KBM-7 (cell line): ENCODE data around the gene PLS3.
A peak's percentile ranks its signal among the peaks of the same experiment; 100 is the strongest.

ENCODE experiments used
- DNase-seq: peaks from one replicate; pipeline ENCODE4 v3.0.0-alpha.2; 2015
- in situ Hi-C: fragments of 300-500 bp; cut with MboI; formaldehyde crosslinking; loops from 2 replicates; pipeline ENCODE4 v1.14.3; 2020; ENCODE audit warnings: low sequenced_read_pairs, low pct_unique_long_range_greater_than_20kb, mixed read lengths

The PLS3 gene

GRCh38 chrX:115650916-115651315, 89.9 kb downstream of the PLS3 start:
- DNase-seq, result peak; percentile 56
- in situ Hi-C loops, result no loop called here

DNA sequence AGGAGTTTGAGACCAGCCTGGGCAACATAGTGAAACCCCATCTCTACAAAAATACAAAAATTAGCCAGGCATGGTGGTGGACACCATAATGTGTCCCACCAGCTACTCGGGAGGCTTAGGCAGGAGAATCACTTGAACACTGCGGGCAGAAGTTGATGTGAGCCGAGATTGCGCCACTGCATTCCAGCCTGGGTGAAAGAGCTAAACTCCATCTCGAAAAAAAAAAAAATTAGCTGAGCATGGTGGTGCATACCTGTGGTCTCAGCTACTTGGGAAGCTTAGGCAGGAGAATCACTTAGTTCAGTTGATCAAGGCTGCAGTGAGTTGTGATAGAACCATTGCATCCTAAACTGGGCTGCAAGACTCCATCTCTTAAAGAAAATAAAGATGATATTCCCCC, 91.2 kb downstream of the PLS3 start:
- DNase-seq, result no peak

DNA sequence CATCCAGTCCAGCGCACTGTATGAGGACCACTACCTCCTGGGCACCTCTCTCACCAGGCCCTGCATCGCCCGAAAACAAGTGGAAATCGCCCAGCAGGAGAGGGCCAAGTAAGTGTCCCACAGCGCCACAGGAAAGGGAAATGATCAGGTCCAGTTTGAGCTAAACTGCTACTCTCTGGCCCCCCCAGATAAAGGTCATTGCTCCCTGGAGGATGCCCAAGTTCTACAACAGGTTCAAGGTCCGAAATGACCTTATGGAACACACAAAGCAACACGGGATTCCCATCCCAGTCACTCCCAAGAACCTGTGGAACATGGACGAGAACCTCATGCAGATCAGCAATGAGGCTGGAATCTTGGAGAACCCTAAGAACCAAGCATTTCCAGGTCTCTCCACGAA, 104.1 kb downstream of the PLS3 start:
- DNase-seq, result no peak
- in situ Hi-C loops, result no loop called here

More for the DNA sequence above, 91.2 kb downstream of the PLS3 start:
- in situ Hi-C loops, result no loop called here

GRCh38 chrX:115679460-115679859, 118.5 kb downstream of the PLS3 start:
- DNase-seq, result peak; percentile 26
- in situ Hi-C loops, result no loop called here

- in situ Hi-C loops, result no loop called here
- no peak for DNase-seq
Observed at GRCh38 chrX:115687595-115687994, 126.6 kb downstream of the PLS3 start.

- in situ Hi-C loops, result no loop called here
- no peak for DNase-seq
Observed at GRCh38 chrX:115689931-115690330, 129.0 kb downstream of the PLS3 start.

- peak; percentile 84 for DNase-seq
- in situ Hi-C loops, result no loop called here
Observed at GRCh38 chrX:115690511-115691216, 129.7 kb downstream of the PLS3 start.

DNA sequence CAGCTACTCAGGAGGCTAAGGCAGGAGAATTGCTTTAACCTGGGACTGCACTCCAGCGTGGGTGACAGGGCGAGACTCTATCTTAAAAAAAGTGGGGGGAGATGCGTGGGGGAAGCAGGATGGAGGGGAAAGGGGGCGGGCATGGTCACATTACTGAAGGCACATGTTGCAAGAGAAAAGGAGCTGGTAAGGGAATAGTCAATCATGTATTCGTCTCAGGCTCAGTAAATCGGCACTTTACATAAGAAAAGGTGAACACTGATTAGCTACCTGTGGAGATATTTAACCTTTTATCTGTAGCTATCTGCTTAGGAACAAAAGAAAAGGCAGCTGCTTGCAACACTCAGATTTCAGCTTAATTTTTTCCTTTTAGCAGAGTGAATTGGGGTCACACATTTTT, 132.5 kb downstream of the PLS3 start:
- no peak for DNase-seq
- in situ Hi-C loops, result no loop called here

DNA sequence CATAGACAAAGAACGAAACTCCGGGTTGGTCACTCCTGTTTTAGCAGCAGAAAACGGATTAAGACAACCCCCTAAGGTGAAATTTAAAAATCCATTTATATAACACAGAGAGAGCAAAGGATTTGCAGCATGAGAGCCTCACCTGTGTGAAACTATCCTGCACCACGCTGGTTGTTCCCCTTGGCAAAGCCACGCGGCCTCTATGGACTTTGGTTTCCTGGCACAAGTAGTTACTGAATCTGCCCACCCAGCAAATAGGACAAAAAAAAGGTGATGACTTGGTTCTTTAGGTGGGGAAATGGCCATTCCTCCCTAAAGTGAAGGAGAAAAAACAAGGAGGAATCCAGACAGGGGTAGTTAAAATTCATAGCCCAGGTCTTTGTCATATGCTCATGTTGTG, 133.1 kb downstream of the PLS3 start:
- in situ Hi-C loops, result no loop called here
- DNase-seq, result no peak

DNA sequence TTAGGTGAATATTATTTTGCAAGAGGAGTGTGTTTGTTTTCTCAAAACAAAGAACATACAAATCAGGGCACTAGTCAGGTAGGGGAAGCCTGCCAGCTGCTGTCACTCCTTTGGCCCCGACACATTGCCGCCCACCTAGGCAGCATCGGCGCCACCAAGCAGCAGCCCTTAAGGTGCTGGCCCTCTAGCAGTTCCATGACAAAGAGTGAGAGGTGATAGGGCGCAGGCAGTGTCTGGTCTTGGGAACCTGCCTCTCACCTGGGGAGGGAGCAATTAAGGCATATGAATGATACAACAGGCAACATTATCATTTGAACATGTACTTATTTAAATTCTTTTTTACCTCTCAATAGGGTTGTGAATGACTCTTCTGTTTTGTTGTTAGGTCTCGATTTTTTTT, 135.1 kb downstream of the PLS3 start:
- in situ Hi-C loops, result no loop called here

GRCh38 chrX:115696939-115697338, 136.0 kb downstream of the PLS3 start:
- no peak for DNase-seq
- in situ Hi-C loops, result no loop called here

More for the DNA sequence above, 135.1 kb downstream of the PLS3 start:
- no peak for DNase-seq

GRCh38 chrX:115697806-115698205, 136.8 kb downstream of the PLS3 start:
- no peak for DNase-seq
- in situ Hi-C loops, result no loop called here
